IMR-90 (cell line): ENCODE measurements around the gene ZMIZ1. TPM values are rescaled to one million over a fixed set of nuclear protein-coding genes. Genes with fewer than 3 reads are reported as not detected.

Experiments used
- ATAC-seq: fragments of 200-7000 bp; cut with Tn5 transposase; 2 replicates; pipeline ENCODE4 v1.9.1; 2020; ENCODE audit warnings: low read depth, mild to moderate bottlenecking, moderate library complexity
- BruUV-seq: library from RNA; stranded (reverse); fragments of 400-500 nt; replicated peaks from 2 replicates; lab custom pipeline; 2021; lab: Mats Ljungman, UMichigan
- CTCF ChIA-PET: fragments of 300-600 bp; formaldehyde crosslinking; extraction: SDS; loops from one replicate; lab custom pipeline; 2021; ENCODE audit warnings: antibody characterized with exemption; lab: Yijun Ruan, JAX
- POLR2A ChIA-PET: fragments of 300-600 bp; sonication (Branson Sonifier 250); formaldehyde crosslinking; loops from one replicate; lab custom pipeline; 2022; ENCODE audit warnings: antibody characterized with exemption; ENCODE audit not compliant: unreplicated experiment; lab: Charles Lee
- DNase-seq: peaks from one replicate; pipeline ENCODE4 v3.0.0; 2013
- H2AFZ ChIP-seq: replicated peaks from 2 replicates; pipeline ENCODE3; 2013; ENCODE audit warnings: low read length, mild to moderate bottlenecking; ENCODE audit not compliant: poor library complexity
- H2AK5ac ChIP-seq: 2 replicates; pipeline ENCODE4 v1.6.1; 2013; ENCODE audit warnings: low read depth, low read length, inconsistent platforms
- H2AK9ac ChIP-seq: replicated peaks from 2 replicates; pipeline ENCODE3; 2013; ENCODE audit warnings: mild to moderate bottlenecking, low read depth, low read length, moderate library complexity; ENCODE audit not compliant: poor library complexity
- H2BK120ac ChIP-seq: 2 replicates; pipeline ENCODE4 v1.6.1; 2013; ENCODE audit warnings: low read depth, low read length, inconsistent platforms
- H2BK15ac ChIP-seq: 3 replicates; pipeline ENCODE4 v1.6.1; 2013; ENCODE audit warnings: low read depth, low read length, inconsistent platforms
- H2BK20ac ChIP-seq: 2 replicates; pipeline ENCODE4 v1.6.1; 2013; ENCODE audit warnings: low read depth, mild to moderate bottlenecking, inconsistent platforms, low read length, moderate library complexity
- H2BK5ac ChIP-seq: 2 replicates; pipeline ENCODE4 v1.6.1; 2013; ENCODE audit warnings: mild to moderate bottlenecking, low read depth, low read length, inconsistent platforms; ENCODE audit not compliant: poor library complexity, severe bottlenecking
- H3K14ac ChIP-seq: replicated peaks from 2 replicates; pipeline ENCODE4 v1.6.1; 2013; ENCODE audit warnings: low read depth, low read length, inconsistent platforms
- H3K18ac ChIP-seq: 2 replicates; pipeline ENCODE4 v1.6.1; 2013; ENCODE audit warnings: low read depth, low read length, control low read depth
- H3K23ac ChIP-seq: 2 replicates; pipeline ENCODE4 v1.6.1; 2013; ENCODE audit warnings: low read depth, low read length, inconsistent platforms
- H3K27ac ChIP-seq: 2 replicates; pipeline ENCODE4 v1.5.1; 2013; ENCODE audit warnings: mild to moderate bottlenecking, control low read depth, low read length; ENCODE audit not compliant: insufficient read depth
- H3K27me3 ChIP-seq: 2 replicates; pipeline ENCODE4 v1.6.1; 2013; ENCODE audit warnings: low read length; ENCODE audit not compliant: control insufficient read depth, insufficient read depth
- H3K36me3 ChIP-seq: 2 replicates; pipeline ENCODE4 v1.6.1; 2013; ENCODE audit warnings: low read length, mixed read lengths; ENCODE audit not compliant: control insufficient read depth, insufficient read depth
- H3K4ac ChIP-seq: 2 replicates; pipeline ENCODE4 v1.6.1; 2013; ENCODE audit warnings: low read depth, low read length, inconsistent platforms
- H3K4me1 ChIP-seq: 2 replicates; pipeline ENCODE4 v1.6.1; 2013; ENCODE audit warnings: low read length, mixed read lengths; ENCODE audit not compliant: control insufficient read depth, insufficient read depth
- H3K4me2 ChIP-seq: 2 replicates; pipeline ENCODE4 v1.6.1; 2013; ENCODE audit warnings: low read depth, mild to moderate bottlenecking, control low read depth, low read length, moderate library complexity
- H3K4me3 ChIP-seq: 2 replicates; pipeline ENCODE4 v1.5.1; 2013; ENCODE audit warnings: low read depth, mild to moderate bottlenecking, control low read depth, low read length, moderate library complexity; ENCODE audit not compliant: insufficient read depth
- H3K56ac ChIP-seq: 2 replicates; pipeline ENCODE4 v1.6.1; 2013; ENCODE audit warnings: low read length, inconsistent platforms; ENCODE audit not compliant: insufficient read depth; ENCODE audit errors: extremely low read depth
- H3K79me1 ChIP-seq, 2 experiments: 2 replicates each; pipeline ENCODE4 v1.6.1; 2013; ENCODE audit warnings: low read length in 2 of 2, inconsistent platforms in 1 of 2, low read depth in 1 of 2
- H3K9ac ChIP-seq: 2 replicates; pipeline ENCODE4 v1.6.1; 2013; ENCODE audit warnings: low read depth, low read length, control low read depth
- H3K9me1 ChIP-seq: 2 replicates; pipeline ENCODE4 v1.6.1; 2013; ENCODE audit warnings: low read length, inconsistent platforms; ENCODE audit not compliant: insufficient read depth
- H3K9me3 ChIP-seq: 2 replicates; pipeline ENCODE4 v1.6.1; 2013; ENCODE audit warnings: low read length; ENCODE audit not compliant: control insufficient read depth, insufficient read depth
- H4K20me1 ChIP-seq: 2 replicates; pipeline ENCODE4 v1.6.1; 2013; ENCODE audit warnings: low read length, inconsistent platforms; ENCODE audit not compliant: insufficient read depth
- H4K5ac ChIP-seq: 2 replicates; pipeline ENCODE4 v1.6.1; 2013; ENCODE audit warnings: mild to moderate bottlenecking, low read depth, low read length, control low read depth
- H4K8ac ChIP-seq, 2 experiments: 2 replicates each; pipeline ENCODE4 v1.6.1; 2013; ENCODE audit warnings: low read depth in 2 of 2, low read length in 2 of 2, control low read depth in 1 of 2, inconsistent platforms in 1 of 2
- H4K91ac ChIP-seq: 2 replicates; pipeline ENCODE4 v1.6.1; 2013; ENCODE audit warnings: low read depth, low read length, inconsistent platforms; ENCODE audit not compliant: insufficient read depth
- BHLHE40 ChIP-seq: fragments of 150-350 bp; IDR thresholded peaks from 2 replicates; pipeline ENCODE4 v1.6.1; 2016; ENCODE audit warnings: mild to moderate bottlenecking, low read depth, low read length
- CEBPB ChIP-seq: IDR thresholded peaks from 2 replicates; pipeline ENCODE4 v1.6.1; 2012; ENCODE audit warnings: low read depth, low read length, improper control_type of control experiment
- CTCF ChIP-seq: conservative IDR thresholded peaks from 2 replicates; pipeline ENCODE4 v1.5.1; 2012; ENCODE audit warnings: mild to moderate bottlenecking, low read depth, low read length, improper control_type of control experiment
- MAFK ChIP-seq: IDR thresholded peaks from 2 replicates; pipeline ENCODE4 v1.6.1; 2012; ENCODE audit warnings: low read depth, low read length, improper control_type of control experiment
- MXI1 ChIP-seq: IDR thresholded peaks from 2 replicates; pipeline ENCODE4 v1.6.1; 2012; ENCODE audit warnings: low read depth, mild to moderate bottlenecking, low read length, moderate library complexity, borderline replicate concordance
- POLR2A ChIP-seq: IDR thresholded peaks from 2 replicates; pipeline ENCODE4 v1.6.1; 2012; ENCODE audit warnings: mild to moderate bottlenecking, low read depth, low read length
- RCOR1 ChIP-seq: IDR thresholded peaks from 2 replicates; pipeline ENCODE4 v1.6.1; 2012; ENCODE audit warnings: mild to moderate bottlenecking, low read length, improper control_type of control experiment; ENCODE audit not compliant: insufficient replicate concordance
- RFX5 ChIP-seq: IDR thresholded peaks from 2 replicates; pipeline ENCODE4 v1.8.0; 2012; ENCODE audit warnings: low read depth, mild to moderate bottlenecking, low read length, moderate library complexity
- SMC3 ChIP-seq: fragments of 150-350 bp; IDR thresholded peaks from 2 replicates; pipeline ENCODE4 v1.6.1; 2016; ENCODE audit warnings: low read depth, mild to moderate bottlenecking, antibody characterized with exemption, low read length, moderate library complexity
- USF2 ChIP-seq: fragments of 150-350 bp; IDR thresholded peaks from 2 replicates; pipeline ENCODE4 v1.6.1; 2017; ENCODE audit warnings: mild to moderate bottlenecking, antibody characterized with exemption, low read length, low read depth
- WGBS, 2 experiments: methylation state at CpG; one replicate each; pipeline versions ENCODE4 v1.1.5 to v1.1.7; 2013; ENCODE audit warnings: missing lambda C conversion rate in 2 of 2; ENCODE audit not compliant: insufficient read length in 1 of 2; ENCODE audit errors: extremely low coverage in 2 of 2; 5-methylcytosine and 5-hydroxymethylcytosine counted together
- dilution Hi-C: fragments of 300-500 bp; cut with HindIII; formaldehyde crosslinking; loops from one replicate; pipeline ENCODE4 v1.14.3; 2018; ENCODE audit warnings: low sequenced_read_pairs; ENCODE audit not compliant: unreplicated experiment
- in situ Hi-C: fragments of 300-500 bp; cut with MboI; formaldehyde crosslinking; loops from 3 replicates; pipeline ENCODE4 v1.14.3; 2019; ENCODE audit warnings: low sequenced_read_pairs, inconsistent platforms, mixed read lengths
- intact Hi-C: fragments of 100-400 bp; cut with micrococcal nuclease; formaldehyde crosslinking; loops from 2 replicates; pipeline ENCODE4 v1.10.0; 2022
- polyA plus RNA-seq, 3 experiments: library from polyadenylated mRNA; depleted of rRNA; stranded (reverse); fragments of >200 nt; gene quantifications; 2 replicates each; pipeline ENCODE4 v1.2.3, GENCODE V29; 2012; ENCODE audit warnings: low replicate concordance in 1 of 3
- total RNA-seq: library from RNA; depleted of rRNA; stranded (reverse); fragments of >200 nt; gene quantifications from 2 replicates; pipeline ENCODE4 v1.2.3, GENCODE V29; 2012

ZMIZ1 gene
- total and polyA plus RNA-seq, 2 of the 4 experiments (the other 2 are of a cell fraction), result 6.6 to 48.7 TPM

- Histone ChIP-seq H3K27me3 (peaks cover 2% of the 10 kb centered on the region; the same call in 1 of the 2 replicates), H3K27ac (no peak overlapping the region), H3K4ac (no peak overlapping the region), H2BK120ac (no peak overlapping the region), H3K14ac (no peak overlapping the region), H3K9me1 (peaks cover 4% of the 10 kb centered on the region; the same call in 1 of the 2 replicates), H2AK5ac (no peak overlapping the region), H2AK9ac (no peak overlapping the region), H3K9ac (no peak overlapping the region), H2BK5ac (no peak overlapping the region), H3K18ac (no peak overlapping the region), H3K79me1 (no peaks in the 10 kb centered on the region), H3K4me3 (no peak overlapping the region), H3K36me3 (no peaks in the 10 kb centered on the region), H2AFZ (no peak overlapping the region), H4K5ac (no peak overlapping the region), H3K9me3 (peaks cover 8% of the 10 kb centered on the region), H3K56ac (no peak overlapping the region), H4K20me1 (no peaks in the 10 kb centered on the region; the same call in 1 of the 2 replicates), H2BK20ac (no peak overlapping the region), H4K8ac (no peak overlapping the region), H4K91ac (no peak overlapping the region), H3K4me1 (peaks cover 6% of the 10 kb centered on the region; the same call in 1 of the 2 replicates), H3K23ac (no peak overlapping the region), H3K4me2 (no peak overlapping the region), H2BK15ac (no peak overlapping the region)
- in situ Hi-C loops, result no loop called here
- no peak for ATAC-seq
- dilution Hi-C loops, result no loop called here
- CTCF ChIA-PET, result no interaction called here
- POLR2A ChIA-PET, result no interaction called here
- TF ChIP-seq POLR2A (no peak), CTCF (no peak), MAFK (no peak), RFX5 (no peak), SMC3 (no peak), USF2 (no peak), MXI1 (no peak), CEBPB (no peak), BHLHE40 (no peak), RCOR1 (no peak)
- 87% methylated on average over 3 of the region's 10 CpGs; no CpG with 5 or more reads in 1 of the 2 experiments for WGBS, 2 experiments
- no TSS peak for BruUV-seq
- DNase-seq, result no peak
- intact Hi-C loops, result no loop called here
Observed at GRCh38 chr10:79021948-79022499, 46.7 kb upstream of the ZMIZ1 start.
